Astrocyte of the hippocampus (primary cell): ENCODE measurements around the gene ANP32E.
"Not testable (repeated sequence)": the region's sequence is repeated elsewhere in the genome, so short reads cannot be mapped to it uniquely, and the experiment has no call there.

Source experiments
- DNase-seq: peaks from one replicate; pipeline ENCODE4 v3.0.0; 2011; ENCODE audit warnings: low read depth, low spot score

ANP32E gene

GRCh38 chr1:150214099-150214756 lies 21.7 kb downstream of the ANP32E start:
- DNase-seq = peak; percentile 10

GRCh38 chr1:150213170-150214098 lies 22.5 kb downstream of the ANP32E start:
- peak; percentile 96 for DNase-seq

GRCh38 chr1:150212070-150212469 lies 23.8 kb downstream of the ANP32E start:
- DNase-seq = no peak

GRCh38 chr1:150210706-150211105 lies 25.2 kb downstream of the ANP32E start:
- DNase-seq = no peak

GRCh38 chr1:150210091-150210490 lies 25.8 kb downstream of the ANP32E start:
- DNase-seq = no peak

GRCh38 chr1:150208460-150208859 lies 27.5 kb downstream of the ANP32E start:
- not testable (repeated sequence) for DNase-seq

- no peak for DNase-seq
These were observed 28.5 kb downstream of the ANP32E start for GRCh38 chr1:150207281-150207971.

GRCh38 chr1:150196417-150196816 lies 39.5 kb downstream of the ANP32E start:
- no peak for DNase-seq

- peak; percentile 75 for DNase-seq
These were observed 41.4 kb downstream of the ANP32E start for GRCh38 chr1:150194381-150195031.

- DNase-seq = peak; percentile 80
These were observed 43.9 kb downstream of the ANP32E start for GRCh38 chr1:150192012-150192411.

GRCh38 chr1:150187560-150187931 lies 48.4 kb downstream of the ANP32E start:
- DNase-seq = no peak

- peak; percentile 73 for DNase-seq
These were observed 48.9 kb downstream of the ANP32E start for GRCh38 chr1:150186789-150187559.

- DNase-seq = not testable (repeated sequence)
These were observed 49.5 kb downstream of the ANP32E start for GRCh38 chr1:150186438-150186788.

- DNase-seq = no peak
These were observed 50.4 kb downstream of the ANP32E start for GRCh38 chr1:150185481-150185880.

GRCh38 chr1:150183061-150183460 lies 52.9 kb downstream of the ANP32E start:
- DNase-seq = no peak

- DNase-seq = no peak
These were observed 53.7 kb downstream of the ANP32E start for GRCh38 chr1:150182247-150182646.

- no peak for DNase-seq
These were observed 55.4 kb downstream of the ANP32E start for GRCh38 chr1:150180474-150180873.

GRCh38 chr1:150179867-150180266 lies 56.0 kb downstream of the ANP32E start:
- no peak for DNase-seq

- no peak for DNase-seq
These were observed 57.4 kb downstream of the ANP32E start for GRCh38 chr1:150178548-150178947.

- no peak for DNase-seq
These were observed 59.3 kb downstream of the ANP32E start for GRCh38 chr1:150176593-150176992.

GRCh38 chr1:150173141-150173585 lies 62.7 kb downstream of the ANP32E start:
- DNase-seq = no peak
